ENCODE measurements around the gene PDGFA.

DNA sequence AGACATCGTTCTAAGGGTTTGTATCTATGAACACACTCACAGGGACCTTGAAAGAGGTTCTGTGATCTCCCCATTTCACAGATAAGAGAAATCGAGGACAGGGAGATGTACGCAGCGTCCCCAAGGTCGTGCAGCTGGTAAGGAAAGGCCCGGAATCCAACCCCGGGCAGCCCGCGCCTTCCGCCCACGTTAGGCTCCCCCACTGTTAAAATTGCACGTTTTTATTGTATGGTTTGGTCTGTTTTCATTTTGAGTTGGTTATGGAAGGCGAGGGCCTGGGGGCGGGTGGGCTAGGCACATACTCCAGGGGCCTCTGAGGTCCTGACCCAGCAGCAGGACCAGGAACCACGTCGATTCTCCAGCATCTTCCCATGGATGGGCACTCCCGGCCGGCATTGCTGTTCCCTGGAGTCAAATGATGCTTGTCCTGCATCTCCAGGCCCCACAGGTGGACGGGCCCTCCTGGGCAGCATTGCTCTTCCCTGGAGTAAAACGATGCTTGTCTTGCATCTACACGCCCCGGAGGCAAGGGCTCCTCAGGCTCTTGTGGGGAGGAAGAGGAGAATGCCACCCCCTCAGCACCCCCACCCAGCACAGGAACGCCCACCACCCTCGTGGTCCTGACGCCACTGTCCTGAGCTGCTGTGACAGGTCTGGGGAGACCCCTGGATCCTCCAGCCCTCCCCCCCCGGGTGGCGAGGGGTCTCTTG lies 65.9 kb downstream of the PDGFA start:
- TF ChIP-seq EZH2 (IDR thresholded peaks at IDR 0.05; ENCODE audit: borderline replicate concordance, low read depth, low read length, severe bottlenecking), result no peak
- TF ChIP-seq, protein P1, sequence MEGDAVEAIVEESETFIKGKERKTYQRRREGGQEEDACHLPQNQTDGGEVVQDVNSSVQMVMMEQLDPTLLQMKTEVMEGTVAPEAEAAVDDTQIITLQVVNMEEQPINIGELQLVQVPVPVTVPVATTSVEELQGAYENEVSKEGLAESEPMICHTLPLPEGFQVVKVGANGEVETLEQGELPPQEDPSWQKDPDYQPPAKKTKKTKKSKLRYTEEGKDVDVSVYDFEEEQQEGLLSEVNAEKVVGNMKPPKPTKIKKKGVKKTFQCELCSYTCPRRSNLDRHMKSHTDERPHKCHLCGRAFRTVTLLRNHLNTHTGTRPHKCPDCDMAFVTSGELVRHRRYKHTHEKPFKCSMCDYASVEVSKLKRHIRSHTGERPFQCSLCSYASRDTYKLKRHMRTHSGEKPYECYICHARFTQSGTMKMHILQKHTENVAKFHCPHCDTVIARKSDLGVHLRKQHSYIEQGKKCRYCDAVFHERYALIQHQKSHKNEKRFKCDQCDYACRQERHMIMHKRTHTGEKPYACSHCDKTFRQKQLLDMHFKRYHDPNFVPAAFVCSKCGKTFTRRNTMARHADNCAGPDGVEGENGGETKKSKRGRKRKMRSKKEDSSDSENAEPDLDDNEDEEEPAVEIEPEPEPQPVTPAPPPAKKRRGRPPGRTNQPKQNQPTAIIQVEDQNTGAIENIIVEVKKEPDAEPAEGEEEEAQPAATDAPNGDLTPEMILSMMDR (IDR thresholded peaks at IDR 0.05; ENCODE audit: borderline replicate concordance, extremely low read depth, low read length, poor library complexity, severe bottlenecking), result no peak
